GM23248 (cell line): ENCODE data around the gene SF3B3. TPM values are rescaled to one million over a fixed set of nuclear protein-coding genes. Genes with fewer than 3 reads are reported as not detected.

Experiments
- DNase-seq: peaks from one replicate; pipeline ENCODE4 v3.0.0-alpha.2; 2015
- H2AFZ ChIP-seq: fragments of 200-600 bp; sonication (generic); 2 replicates; pipeline ENCODE4 v1.6.1; 2016; ENCODE audit warnings: antibody characterized with exemption
- H3F3A ChIP-seq: fragments of 200-600 bp; sonication (generic); 2 replicates; pipeline ENCODE4 v1.6.1; 2016; ENCODE audit warnings: mild to moderate bottlenecking, antibody characterized with exemption, mixed run types; ENCODE audit not compliant: insufficient read depth
- H3K27ac ChIP-seq: fragments of 200-600 bp; sonication (generic); 2 replicates; pipeline ENCODE4 v1.5.1; 2016; ENCODE audit warnings: mild to moderate bottlenecking
- H3K27me3 ChIP-seq: fragments of 200-600 bp; sonication (generic); replicated peaks from 2 replicates; pipeline ENCODE4 v1.6.1; 2016; ENCODE audit warnings: mild to moderate bottlenecking; ENCODE audit not compliant: insufficient read depth
- H3K36me3 ChIP-seq: fragments of 200-600 bp; sonication (generic); 2 replicates; pipeline ENCODE4 v1.6.1; 2016; ENCODE audit warnings: low read depth, mild to moderate bottlenecking
- H3K4me1 ChIP-seq: fragments of 200-600 bp; sonication (generic); 2 replicates; pipeline ENCODE4 v1.6.1; 2016; ENCODE audit warnings: mild to moderate bottlenecking; ENCODE audit not compliant: insufficient read depth
- H3K4me2 ChIP-seq: fragments of 200-600 bp; sonication (generic); one replicate; pipeline ENCODE4 v1.6.1; 2016; ENCODE audit warnings: mild to moderate bottlenecking; ENCODE audit not compliant: unreplicated experiment
- H3K4me3 ChIP-seq: fragments of 200-600 bp; sonication (generic); 2 replicates; pipeline ENCODE4 v1.5.1; 2016; ENCODE audit warnings: mild to moderate bottlenecking
- H3K79me2 ChIP-seq: fragments of 200-600 bp; sonication (generic); 2 replicates; pipeline ENCODE4 v1.6.1; 2016; ENCODE audit warnings: mild to moderate bottlenecking; ENCODE audit not compliant: insufficient read depth
- H3K9ac ChIP-seq: fragments of 200-600 bp; sonication (generic); 2 replicates; pipeline ENCODE4 v1.6.1; 2016; ENCODE audit warnings: mild to moderate bottlenecking
- H3K9me2 ChIP-seq: fragments of 200-600 bp; sonication (generic); 2 replicates; pipeline ENCODE4 v1.6.1; 2016; ENCODE audit warnings: mixed run types, mild to moderate bottlenecking, moderate library complexity; ENCODE audit not compliant: insufficient read depth
- H3K9me3 ChIP-seq: fragments of 200-600 bp; sonication (generic); one replicate; pipeline ENCODE4 v1.6.1; 2017; ENCODE audit warnings: low read depth
- H4K20me1 ChIP-seq: fragments of 200-600 bp; sonication (generic); 2 replicates; pipeline ENCODE4 v1.6.0; 2016; ENCODE audit not compliant: insufficient read depth
- EZH2 ChIP-seq: fragments of 200-600 bp; sonication (generic); IDR thresholded peaks from 2 replicates; pipeline ENCODE4 v1.6.1; 2018; ENCODE audit warnings: antibody characterized with exemption, mild to moderate bottlenecking; ENCODE audit not compliant: insufficient read depth, poor library complexity, severe bottlenecking
- EZH2phosphoT487 ChIP-seq: fragments of 200-600 bp; sonication (generic); IDR thresholded peaks from 2 replicates; pipeline ENCODE4 v1.6.1; 2018; ENCODE audit warnings: antibody characterized with exemption, moderate library complexity, mild to moderate bottlenecking, low read depth; ENCODE audit not compliant: insufficient read depth
- WGBS, 2 experiments: methylation state at CpG; one replicate each; pipeline ENCODE4 v1.1.6; 2015 to 2017; ENCODE audit warnings: low lambda C conversion rate in 2 of 2, low coverage in 1 of 2; ENCODE audit errors: missing lambda C conversion rate in 2 of 2; 5-methylcytosine and 5-hydroxymethylcytosine counted together
- in situ Hi-C: fragments of 300-500 bp; cut with MboI; formaldehyde crosslinking; loops from 2 replicates; pipeline ENCODE4 v1.15.0; 2020
- polyA plus RNA-seq: library from polyadenylated mRNA; unstranded; fragments of >200 nt; fragmentation: Nextera tagmentation; extraction: Ambion mirVana; gene quantifications from 2 replicates; pipeline ENCODE4 v1.2.1, GENCODE V29; 2016
- total RNA-seq: library from RNA; depleted of rRNA; stranded (reverse); fragments of >200 nt; shearing (Covaris generic); gene quantifications from 2 replicates; pipeline ENCODE4 v1.2.3, GENCODE V29; 2014

Gene SF3B3
- total and polyA plus RNA-seq, 2 experiments from 2014 or later, result 166 to 185 TPM

DNA sequence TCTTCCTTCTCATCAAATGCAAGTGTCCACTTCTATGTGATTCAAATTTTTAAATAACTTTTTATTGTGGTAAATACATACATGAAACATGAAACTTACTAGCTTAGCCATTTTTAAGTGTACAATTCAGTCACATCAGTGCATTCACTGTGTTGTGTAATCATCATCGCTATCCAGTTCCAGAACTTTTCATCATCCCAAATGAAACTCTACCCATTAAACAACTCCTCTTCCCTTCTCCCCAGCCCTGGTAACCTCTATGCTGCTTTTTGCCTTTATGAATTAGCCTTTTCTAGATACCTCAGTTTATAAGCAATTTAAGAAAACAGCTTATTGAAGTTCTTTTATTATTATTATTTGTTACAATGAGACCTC is 81.7 kb downstream of the SF3B3 start:
- Histone ChIP-seq H3K9ac (no peak overlapping the region), H2AFZ (no peak overlapping the region), H3K4me1 (no peaks in the 10 kb centered on the region), H3K9me2 (no peaks in the 10 kb centered on the region), H3K27me3 (0 out of 2 replicates have a peak, but pooled peaks cover 6% of the 10 kb centered on the region), H4K20me1 (no peaks in the 10 kb centered on the region), H3K27ac (no peak overlapping the region), H3K79me2 (no peaks in the 10 kb centered on the region), H3K9me3 (no peaks in the 10 kb centered on the region), H3K4me2 (no peak overlapping the region), H3K4me3 (no peak overlapping the region), H3F3A (no peaks in the 10 kb centered on the region), H3K36me3 (no peaks in the 10 kb centered on the region)
- in situ Hi-C loops, result no loop called here
- DNase-seq, result peak; percentile 32
- no peak for TF ChIP-seq EZH2
- TF ChIP-seq EZH2phosphoT487, result no peak
- 56 to 76% methylated on average over 1 of the region's 1 CpG for WGBS, 2 experiments

DNA sequence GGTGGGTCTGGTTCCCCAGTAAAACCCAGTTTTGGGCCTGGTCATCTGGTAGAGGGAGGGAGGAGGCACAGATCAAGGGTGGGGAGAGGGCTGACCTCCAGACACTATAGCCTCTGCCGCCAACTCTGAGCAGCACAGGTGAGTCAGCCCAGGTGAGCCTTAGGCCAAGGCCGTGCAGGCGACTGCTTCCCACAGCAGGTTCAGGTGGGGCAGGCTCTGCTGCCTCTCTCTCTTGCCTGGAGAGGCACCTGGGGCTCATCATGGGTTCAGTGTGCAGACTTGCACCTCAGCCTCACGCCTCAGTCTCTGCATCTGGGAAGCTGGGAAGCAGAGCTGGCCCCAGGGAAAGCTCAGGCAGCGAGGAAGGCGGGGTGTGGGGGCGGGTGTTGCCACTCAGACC is 84.9 kb downstream of the SF3B3 start:
- H3K36me3 ChIP-seq, result no peaks in the 10 kb centered on the region
- WGBS, 2 experiments, result 77 to 78% methylated on average over 6 to 7 of the region's 7 CpGs
- H3K9me3 ChIP-seq, result no peaks in the 10 kb centered on the region
- H3K9me2 ChIP-seq, result no peaks in the 10 kb centered on the region
- no peak for DNase-seq
- H2AFZ ChIP-seq, result no peak overlapping the region
- no peak overlapping the region for H3K4me2 ChIP-seq
- no peaks in the 10 kb centered on the region for H3K4me1 ChIP-seq
- H3K79me2 ChIP-seq, result no peaks in the 10 kb centered on the region
- no peak overlapping the region for H3K27ac ChIP-seq
- in situ Hi-C loops, result no loop called here
- no peak overlapping the region for H3K9ac ChIP-seq
- 0 out of 2 replicates have a peak, but pooled peaks cover 6% of the 10 kb centered on the region for H3K27me3 ChIP-seq
- no peaks in the 10 kb centered on the region for H3F3A ChIP-seq
- no peaks in the 10 kb centered on the region for H4K20me1 ChIP-seq
- no peak overlapping the region for H3K4me3 ChIP-seq
- TF ChIP-seq EZH2phosphoT487, result no peak
- no peak for TF ChIP-seq EZH2

DNA sequence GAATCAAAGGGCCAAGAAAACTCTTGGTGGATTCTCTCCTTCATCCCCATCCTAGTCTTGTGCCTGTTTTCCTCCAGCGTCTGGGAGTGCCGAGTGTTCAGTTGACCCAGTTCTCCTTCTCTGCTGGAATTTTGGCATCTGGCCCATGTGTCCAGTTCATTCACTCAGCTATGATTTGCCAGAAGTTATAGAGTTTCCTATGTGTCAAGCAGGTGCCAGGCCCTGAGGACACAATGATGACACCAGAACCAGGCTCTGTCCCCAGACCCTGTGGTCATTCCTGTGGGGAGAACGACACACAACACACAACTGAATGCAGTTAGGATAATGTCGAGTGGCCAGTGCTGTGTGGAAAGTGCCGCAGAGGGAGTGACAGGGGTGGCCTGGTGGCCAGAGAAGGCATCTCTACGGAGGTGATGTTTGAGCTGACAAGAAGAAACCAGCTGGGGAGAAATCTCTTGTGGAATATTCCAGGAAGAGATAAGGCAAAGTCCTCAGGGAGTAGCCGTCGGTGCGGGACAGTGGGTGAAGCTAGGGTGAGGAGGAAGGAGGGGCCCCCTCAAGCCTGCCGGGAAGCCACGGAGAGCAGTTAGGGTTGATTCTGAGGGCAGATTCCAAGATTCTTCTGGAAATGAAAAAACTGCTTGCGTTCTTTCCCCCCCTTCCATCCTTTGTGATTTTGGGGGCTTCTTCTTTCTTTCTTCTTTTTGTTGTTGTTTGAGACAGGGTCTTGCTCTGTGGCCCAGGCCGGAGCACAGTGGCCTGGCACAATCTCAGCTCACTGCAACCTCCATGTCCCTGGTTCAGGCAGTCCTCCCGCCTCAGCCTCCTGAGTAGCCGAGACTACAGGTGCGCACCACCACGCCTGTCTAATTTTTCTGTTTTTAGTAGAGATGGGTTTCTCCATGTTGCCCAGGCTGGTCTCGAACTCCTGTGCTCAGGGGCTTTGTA is 86.9 kb downstream of the SF3B3 start:
- no peak overlapping the region for H3K4me3 ChIP-seq
- H4K20me1 ChIP-seq, result no peaks in the 10 kb centered on the region
- no peak overlapping the region for H3K4me2 ChIP-seq
- in situ Hi-C loops, result no loop called here
- no peak overlapping the region for H3K27ac ChIP-seq
- H3K4me1 ChIP-seq, result no peaks in the 10 kb centered on the region
- no peaks in the 10 kb centered on the region for H3K36me3 ChIP-seq
- 80 to 81% methylated on average over 18 of the region's 18 CpGs for WGBS, 2 experiments
- H2AFZ ChIP-seq, result no peak overlapping the region
- no peak overlapping the region for H3K9ac ChIP-seq
- no peaks in the 10 kb centered on the region for H3F3A ChIP-seq
- no peak for DNase-seq
- 0 out of 2 replicates have a peak, but pooled peaks cover 6% of the 10 kb centered on the region for H3K27me3 ChIP-seq
- TF ChIP-seq EZH2, result no peak
- no peak for TF ChIP-seq EZH2phosphoT487
- H3K9me3 ChIP-seq, result no peaks in the 10 kb centered on the region
- H3K79me2 ChIP-seq, result no peaks in the 10 kb centered on the region
- no peaks in the 10 kb centered on the region for H3K9me2 ChIP-seq

DNA sequence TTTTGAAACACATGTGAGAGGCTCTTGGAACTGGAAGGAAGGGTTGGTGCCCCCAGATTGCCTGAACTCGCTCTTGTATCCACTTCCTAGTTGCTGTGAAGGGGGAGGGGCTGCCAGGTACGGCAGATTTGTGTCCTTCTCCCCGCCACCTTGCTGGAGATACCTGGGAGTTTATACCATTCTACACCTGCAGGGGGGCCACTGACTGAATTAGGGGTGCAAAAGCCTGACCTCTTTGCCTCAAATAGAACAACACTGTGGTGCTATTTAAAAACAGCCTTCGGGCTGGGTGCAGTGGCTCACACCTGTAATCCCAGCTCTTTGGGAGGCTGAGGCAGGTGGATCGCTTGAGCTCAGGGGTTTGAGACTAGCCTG is 87.6 kb downstream of the SF3B3 start:
- no peak overlapping the region for H3K9ac ChIP-seq
- in situ Hi-C loops, result no loop called here
- H3K79me2 ChIP-seq, result no peaks in the 10 kb centered on the region
- H3K9me2 ChIP-seq, result no peaks in the 10 kb centered on the region
- no peak overlapping the region for H3K27ac ChIP-seq
- WGBS, 2 experiments, result 91 to 93% methylated on average over 5 of the region's 5 CpGs
- no peaks in the 10 kb centered on the region for H3F3A ChIP-seq
- H3K4me2 ChIP-seq, result no peak overlapping the region
- H4K20me1 ChIP-seq, result no peaks in the 10 kb centered on the region
- no peak overlapping the region for H3K4me3 ChIP-seq
- TF ChIP-seq EZH2phosphoT487 (no peak), EZH2 (no peak)
- no peak for DNase-seq
- no peaks in the 10 kb centered on the region for H3K36me3 ChIP-seq
- no peaks in the 10 kb centered on the region for H3K4me1 ChIP-seq
- H2AFZ ChIP-seq, result no peak overlapping the region
- 0 out of 2 replicates have a peak, but pooled peaks cover 6% of the 10 kb centered on the region for H3K27me3 ChIP-seq
- H3K9me3 ChIP-seq, result no peaks in the 10 kb centered on the region
